GM12872 (cell line): ENCODE results near the gene NUDT13.
A peak's percentile ranks its signal among the peaks of the same experiment; 100 is the strongest.

Source experiments
- TF ChIP-seq, protein P1 (sequence below): IDR thresholded peaks from 3 replicates; pipeline ENCODE4 v1.5.1; 2011; ENCODE audit warnings: low read depth, mild to moderate bottlenecking, low read length, moderate library complexity; ENCODE audit not compliant: insufficient read depth

Gene NUDT13

DNA sequence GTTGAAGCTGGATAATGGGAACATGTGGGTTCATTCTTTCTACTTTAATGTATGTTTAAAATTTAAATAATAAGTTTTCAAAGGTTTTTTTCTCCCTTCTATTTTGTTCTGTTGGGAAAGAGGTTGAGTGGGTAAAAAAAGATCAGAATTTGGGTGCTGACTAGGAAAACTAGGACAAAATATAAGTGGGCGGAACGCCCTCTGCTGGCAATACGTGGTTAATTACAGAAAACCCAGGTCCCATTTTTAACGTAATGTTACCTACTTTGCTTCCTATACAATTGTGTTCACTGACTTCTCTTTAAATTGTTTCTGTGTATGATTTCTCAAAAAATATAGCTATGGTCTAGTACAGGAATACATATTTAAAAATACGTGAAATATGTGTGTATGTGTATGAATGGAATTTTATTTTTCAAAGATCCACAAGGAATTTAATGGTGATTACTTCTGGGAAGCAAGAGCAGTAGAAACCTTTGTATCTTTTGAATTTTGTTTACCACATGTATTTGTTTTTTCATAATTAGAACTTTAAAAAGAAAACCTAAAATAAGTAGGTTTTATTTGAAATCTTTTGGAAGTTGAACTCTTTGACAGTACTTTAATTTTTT lies 48.9 kb downstream of the NUDT13 start:
- TF ChIP-seq, protein P1, sequence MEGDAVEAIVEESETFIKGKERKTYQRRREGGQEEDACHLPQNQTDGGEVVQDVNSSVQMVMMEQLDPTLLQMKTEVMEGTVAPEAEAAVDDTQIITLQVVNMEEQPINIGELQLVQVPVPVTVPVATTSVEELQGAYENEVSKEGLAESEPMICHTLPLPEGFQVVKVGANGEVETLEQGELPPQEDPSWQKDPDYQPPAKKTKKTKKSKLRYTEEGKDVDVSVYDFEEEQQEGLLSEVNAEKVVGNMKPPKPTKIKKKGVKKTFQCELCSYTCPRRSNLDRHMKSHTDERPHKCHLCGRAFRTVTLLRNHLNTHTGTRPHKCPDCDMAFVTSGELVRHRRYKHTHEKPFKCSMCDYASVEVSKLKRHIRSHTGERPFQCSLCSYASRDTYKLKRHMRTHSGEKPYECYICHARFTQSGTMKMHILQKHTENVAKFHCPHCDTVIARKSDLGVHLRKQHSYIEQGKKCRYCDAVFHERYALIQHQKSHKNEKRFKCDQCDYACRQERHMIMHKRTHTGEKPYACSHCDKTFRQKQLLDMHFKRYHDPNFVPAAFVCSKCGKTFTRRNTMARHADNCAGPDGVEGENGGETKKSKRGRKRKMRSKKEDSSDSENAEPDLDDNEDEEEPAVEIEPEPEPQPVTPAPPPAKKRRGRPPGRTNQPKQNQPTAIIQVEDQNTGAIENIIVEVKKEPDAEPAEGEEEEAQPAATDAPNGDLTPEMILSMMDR, result peak; percentile 69

- TF ChIP-seq, protein P1, result no peak
Observed at GRCh38 chr10:73161079-73161478, 50.8 kb downstream of the NUDT13 start.

DNA sequence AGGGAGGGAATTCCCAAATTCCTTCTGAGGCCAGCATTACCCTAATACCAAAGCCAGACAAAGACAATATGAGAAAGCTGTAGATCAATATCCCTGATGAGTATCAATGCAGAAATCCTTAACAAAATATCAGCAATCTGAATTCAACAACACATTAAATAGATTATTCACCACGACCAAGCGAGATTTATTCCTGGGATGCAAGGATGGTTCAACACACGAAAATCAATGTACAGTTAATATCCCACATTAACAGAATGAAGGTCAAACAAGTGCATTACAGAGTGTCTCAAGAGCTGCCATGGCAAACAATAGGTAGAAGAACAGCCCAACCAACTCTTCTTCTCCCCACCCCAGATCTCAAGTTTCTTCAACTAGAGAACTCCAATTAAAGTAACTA lies 51.4 kb downstream of the NUDT13 start:
- TF ChIP-seq, protein P1, result no peak

DNA sequence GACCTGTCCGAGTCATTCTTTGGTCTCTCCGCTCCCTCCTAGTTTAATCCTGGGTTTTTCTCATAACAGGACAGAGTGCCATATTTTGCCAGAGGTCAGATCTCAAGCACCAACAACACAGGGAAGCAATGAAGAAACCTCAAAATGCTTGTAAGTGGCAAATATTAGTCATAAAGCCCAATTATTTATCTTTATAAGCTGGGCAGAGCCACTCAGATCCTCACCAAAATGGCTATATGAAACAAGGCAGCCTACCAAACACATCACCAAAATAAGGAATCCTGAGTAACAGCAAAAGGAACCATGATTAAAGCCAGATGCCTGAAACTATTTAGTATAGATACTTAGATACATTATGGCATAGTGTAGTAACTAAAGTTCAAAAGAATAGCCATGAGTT lies 52.8 kb downstream of the NUDT13 start:
- TF ChIP-seq, protein P1, result no peak

DNA sequence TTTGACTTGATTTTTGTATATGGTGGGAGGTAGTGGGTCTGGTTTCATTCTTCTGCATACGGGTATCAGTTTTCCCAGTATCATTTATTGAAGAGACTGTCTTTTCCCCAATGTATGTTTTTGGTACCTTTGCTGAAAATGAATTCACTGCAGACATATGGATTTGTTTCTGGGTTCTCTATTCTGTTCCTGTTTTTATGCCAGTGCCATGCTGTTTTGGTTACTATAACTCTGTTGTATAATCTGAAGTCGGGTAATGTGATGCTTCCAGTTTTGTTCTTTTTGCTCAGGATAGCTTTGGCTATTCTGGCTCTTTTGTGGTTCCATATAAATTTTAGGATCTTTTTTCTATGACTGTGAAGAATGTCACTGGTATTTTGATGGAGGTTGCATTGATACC lies 56.7 kb downstream of the NUDT13 start:
- TF ChIP-seq, protein P1, result no peak

- TF ChIP-seq, protein P1, result no peak
Observed at GRCh38 chr10:73167458-73167782, 57.2 kb downstream of the NUDT13 start.

- TF ChIP-seq, protein P1, result peak; percentile 21; the same call in 1 of the 3 replicates
Observed at GRCh38 chr10:73167783-73168464, 57.7 kb downstream of the NUDT13 start, which contains the start of the genes ECD and FAM149B1. TSS of gene ECD (minus strand) at chr10:73168008. CDS start at chr10:73163937, 4,071 bp downstream. TSS of gene FAM149B1 (plus strand) at chr10:73168119. CDS start at chr10:73168340, 221 bp downstream.
